Fibroblast of skin of back (primary cell): ENCODE results near the gene MYH14.

Experiments used
- DNase-seq: peaks from one replicate; pipeline ENCODE4 v3.0.0-alpha.2; 2013

Gene MYH14

GRCh38 chr19:50300051-50300450, 96.6 kb downstream of the MYH14 start:
- DNase-seq = no peak

- peak; percentile 73 for DNase-seq
Observed at GRCh38 chr19:50300814-50301606, 97.6 kb downstream of the MYH14 start.

DNA sequence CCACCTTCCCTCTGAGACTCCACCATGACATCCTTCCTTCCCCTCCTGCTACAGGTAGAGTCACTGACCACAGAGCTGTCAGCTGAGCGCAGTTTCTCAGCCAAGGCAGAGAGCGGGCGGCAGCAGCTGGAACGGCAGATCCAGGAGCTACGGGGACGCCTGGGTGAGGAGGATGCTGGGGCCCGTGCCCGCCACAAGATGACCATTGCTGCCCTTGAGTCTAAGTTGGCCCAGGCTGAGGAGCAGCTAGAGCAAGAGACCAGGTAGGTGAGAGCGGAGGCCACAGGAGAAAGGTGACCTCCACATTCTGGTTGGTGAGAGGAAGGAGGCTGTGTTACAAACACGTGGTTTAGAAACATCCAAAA, 98.2 kb downstream of the MYH14 start:
- no peak for DNase-seq

DNA sequence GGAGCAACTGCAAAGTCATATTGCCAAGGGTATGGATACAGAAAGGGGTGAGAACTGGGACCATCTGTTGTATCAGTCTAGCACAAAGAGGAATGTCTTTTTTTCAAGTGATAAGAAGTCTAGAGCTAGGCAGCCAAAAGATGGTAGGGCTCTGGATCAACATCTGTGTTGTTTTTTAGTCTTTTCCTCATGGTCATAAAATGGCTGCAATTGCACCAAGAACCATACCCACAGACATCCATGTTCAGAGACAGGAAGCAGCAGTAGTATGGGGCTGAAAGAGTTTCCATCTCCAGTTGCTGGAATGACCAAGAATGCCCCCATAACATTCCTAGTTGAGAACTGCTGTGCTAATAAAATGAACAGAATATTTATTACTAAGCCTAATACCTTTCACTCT, 100.1 kb downstream of the MYH14 start:
- no peak for DNase-seq

DNA sequence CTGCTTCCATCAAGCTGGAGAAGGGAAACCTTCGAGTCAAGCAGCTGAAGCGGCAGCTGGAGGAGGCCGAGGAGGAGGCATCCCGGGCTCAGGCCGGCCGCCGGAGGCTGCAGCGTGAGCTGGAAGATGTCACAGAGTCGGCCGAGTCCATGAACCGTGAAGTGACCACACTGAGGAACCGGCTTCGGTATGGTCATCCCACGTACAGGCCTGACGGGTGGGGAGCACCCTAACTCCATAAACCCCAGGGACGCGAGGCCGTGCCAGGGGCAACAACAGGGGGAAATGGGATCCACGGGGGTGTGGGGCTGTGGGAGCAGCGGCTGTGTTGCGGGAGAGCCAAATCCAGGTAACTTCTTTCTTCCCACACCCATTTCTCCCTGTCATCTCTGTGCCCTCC, 105.6 kb downstream of the MYH14 start:
- no peak for DNase-seq

DNA sequence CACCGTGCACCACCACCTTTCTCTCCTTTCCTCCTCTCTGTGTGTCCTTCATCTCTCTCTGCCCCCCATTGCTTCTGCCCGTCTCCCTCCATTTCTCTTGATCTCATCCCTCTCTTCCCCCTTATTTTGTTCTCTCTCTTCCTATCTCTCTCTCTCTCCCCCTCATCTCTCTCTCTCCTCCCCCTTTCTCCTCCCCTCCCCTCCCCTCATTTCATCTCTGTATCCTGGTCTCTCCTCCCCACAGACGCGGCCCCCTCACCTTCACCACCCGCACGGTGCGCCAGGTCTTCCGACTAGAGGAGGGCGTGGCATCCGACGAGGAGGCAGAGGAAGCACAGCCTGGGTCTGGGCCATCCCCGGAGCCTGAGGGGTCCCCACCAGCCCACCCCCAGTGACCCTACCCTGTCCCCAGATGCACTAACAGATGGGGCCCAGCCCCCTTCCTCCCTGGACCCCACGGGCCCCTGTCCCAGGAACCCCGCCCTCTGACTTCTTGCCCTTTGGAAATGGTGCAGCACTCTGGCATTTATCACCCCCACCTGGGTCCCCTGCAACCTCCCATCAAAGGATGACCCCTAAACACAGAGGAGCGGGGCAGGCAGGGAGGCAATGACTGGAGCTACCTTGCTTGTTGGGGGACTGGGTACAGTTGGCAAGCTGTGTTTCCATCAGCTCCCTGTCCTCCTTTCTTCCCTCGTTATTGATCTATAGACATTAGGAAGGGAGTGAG, 106.1 kb downstream of the MYH14 start:
- DNase-seq = no peak

GRCh38 chr19:50310759-50311465, 107.5 kb downstream of the MYH14 start:
- DNase-seq = no peak

GRCh38 chr19:50311723-50312635, 108.6 kb downstream of the MYH14 start:
- no peak for DNase-seq

DNA sequence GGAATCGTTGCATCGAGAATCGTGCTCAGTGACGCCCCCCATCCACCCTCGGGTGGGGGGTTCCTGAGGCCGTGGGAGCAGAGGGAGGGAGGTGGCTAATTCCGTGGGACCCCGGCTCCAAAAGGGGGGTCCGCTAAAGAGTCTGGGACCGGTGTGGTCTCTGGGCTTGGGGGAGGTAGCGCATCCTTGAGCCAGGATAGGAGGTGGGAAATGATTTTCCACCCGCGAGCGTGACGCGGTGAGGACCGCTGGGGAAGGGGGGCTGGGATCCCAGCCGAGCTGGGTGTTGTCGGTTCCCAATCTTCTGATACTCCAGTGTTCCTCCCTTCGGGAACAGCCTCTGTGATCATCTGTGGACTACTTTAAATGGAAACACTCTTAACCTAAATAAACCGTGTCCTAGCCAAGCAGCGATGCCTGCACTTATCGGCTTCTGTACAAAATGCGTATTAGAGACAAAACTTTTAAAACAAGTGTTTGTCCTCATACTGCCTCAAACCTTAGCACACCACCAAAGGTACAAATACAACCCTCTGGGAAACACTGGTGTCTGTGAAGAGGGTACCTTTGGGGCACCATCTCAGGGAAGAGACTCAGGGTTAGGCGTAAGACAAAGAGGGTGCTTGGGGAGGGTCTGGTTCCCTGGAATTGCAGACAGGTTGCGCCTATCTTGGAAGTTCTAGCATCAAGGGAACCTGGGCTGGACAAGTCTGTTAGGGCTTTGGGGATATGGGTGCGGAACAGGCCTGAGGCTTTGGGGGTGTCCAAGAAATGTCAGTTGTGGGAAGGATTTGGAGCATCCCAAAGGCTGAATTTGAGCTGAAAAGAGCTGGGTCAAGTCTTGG, 109.8 kb downstream of the MYH14 start:
- DNase-seq = no peak

DNA sequence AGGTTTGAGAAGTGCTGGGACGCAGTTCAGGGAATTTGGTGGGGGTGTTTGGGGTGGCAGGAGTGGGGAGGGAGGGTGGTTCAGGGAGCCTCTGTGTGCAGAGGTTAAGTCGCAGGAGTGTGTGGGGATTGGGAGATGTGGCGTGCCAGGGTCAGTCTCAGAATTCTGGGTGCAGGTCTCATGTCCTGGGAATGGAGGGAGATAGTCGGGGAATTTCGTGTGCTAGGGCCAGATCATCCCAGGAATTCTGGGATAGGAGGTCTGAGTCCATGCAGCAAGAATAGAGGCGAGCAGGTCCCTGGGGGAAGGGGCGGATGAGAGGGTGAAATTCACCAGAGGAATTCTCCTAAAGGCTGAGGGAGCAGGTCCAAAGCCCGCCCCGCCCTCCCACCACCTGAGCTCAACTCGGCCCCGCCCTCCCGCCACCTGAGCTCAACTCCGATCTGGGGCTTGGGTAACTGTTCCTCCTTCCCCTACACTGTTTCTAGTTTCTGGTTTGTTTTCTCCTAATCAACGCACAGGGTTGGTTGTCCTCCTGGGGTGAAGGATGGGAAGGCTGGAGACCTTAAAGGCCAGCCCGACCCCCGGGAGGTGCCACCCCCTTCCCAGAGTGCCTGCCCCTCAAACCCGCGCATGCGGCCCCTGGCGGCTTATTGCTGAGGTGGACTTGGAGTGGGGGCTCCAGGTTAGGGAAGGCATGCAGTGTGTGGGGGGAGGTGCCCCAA, 110.6 kb downstream of the MYH14 start:
- DNase-seq = no peak

- DNase-seq = no peak
Observed at GRCh38 chr19:50314724-50315708, 111.6 kb downstream of the MYH14 start.

DNA sequence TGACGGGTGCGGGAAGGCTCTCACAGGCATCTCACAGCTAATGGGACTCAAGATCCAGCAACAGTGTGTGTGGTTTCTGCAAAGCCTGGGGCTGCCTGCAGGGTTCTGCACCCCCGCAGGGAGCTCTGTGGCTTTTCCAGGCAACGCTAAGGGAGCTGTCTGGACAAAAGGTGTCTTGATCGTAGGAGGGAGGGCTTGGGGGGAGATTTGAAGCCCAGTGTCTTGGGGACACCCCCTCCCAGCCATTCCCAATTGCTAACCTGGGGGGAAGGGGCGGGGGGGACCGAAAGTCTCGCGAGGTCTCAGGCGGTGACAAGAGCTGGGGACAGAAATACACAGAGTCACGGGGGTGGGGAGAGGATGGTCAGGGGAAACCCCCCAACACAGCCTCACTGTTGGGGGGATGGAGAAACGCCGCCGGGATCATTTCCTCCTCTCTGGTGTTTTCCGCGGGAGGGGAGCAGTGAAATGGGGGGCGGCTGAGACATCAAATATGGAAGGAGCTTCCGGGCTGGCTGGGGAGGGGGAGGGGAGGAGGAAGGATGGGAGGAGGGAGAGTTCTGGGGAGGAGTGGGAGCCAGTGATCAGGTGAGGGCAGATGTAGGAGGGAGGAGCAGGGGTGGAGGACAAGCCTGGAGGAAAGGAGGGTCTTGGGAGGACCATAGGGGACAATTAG, 112.5 kb downstream of the MYH14 start:
- no peak for DNase-seq

DNA sequence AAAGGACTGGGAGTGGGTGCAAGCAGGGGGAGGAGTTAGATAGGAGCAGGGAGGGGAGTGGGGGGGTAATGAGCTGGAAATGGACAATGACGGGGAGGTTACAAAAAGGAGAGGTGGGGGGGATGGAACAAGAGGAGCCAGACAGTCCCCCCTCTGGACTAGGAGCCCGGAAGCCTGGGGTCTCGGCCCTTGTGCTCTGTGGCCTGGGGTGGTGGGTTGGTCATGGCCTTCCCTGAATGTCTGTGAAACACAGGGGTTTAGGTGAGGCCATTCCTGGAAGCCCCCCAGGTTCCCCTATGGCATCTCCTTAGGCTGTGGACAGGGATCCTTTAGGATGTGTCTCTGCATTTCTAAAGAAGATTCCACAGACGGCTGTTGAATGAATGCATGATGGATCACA, 113.7 kb downstream of the MYH14 start:
- no peak for DNase-seq

DNA sequence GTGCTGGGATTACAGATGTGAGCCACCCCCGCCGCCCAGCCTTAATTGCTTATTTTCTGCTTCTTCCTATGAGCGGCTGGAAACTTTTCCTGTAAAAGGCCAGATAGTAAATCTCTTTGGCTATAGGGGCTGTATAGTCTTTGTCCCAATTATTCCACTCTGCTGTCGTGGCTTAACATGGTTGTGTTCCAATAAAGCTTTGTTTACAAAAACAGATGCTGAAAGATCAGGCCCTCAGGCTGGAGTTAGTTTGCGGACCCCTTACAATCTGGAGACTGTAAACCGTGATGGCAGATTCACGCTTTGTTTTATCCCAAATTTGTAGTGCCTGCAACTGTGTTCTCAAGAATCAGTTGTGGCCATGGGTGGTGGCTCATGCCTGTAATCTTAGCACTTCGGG, 115.0 kb downstream of the MYH14 start:
- no peak for DNase-seq

DNA sequence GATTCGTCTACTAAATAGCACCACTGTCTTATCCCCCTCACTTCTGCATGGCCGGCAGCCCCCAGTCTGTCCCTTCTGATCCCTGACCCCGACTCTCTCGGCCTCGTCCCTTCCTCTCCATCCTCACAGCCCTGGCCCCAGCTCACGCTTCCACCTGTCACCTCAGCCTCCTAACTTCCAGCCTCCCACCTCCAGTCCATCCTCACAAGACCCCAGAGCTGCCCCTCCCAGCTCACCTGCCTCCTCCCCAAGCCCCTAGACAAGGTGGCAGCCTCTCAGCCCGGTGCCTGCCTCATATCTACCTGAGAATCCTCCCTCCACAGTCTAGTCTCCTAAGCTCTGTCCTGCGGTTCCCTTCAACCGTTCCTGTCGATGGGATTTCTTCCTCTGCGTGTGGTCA, 115.7 kb downstream of the MYH14 start:
- no peak for DNase-seq

GRCh38 chr19:50320051-50320450, 116.6 kb downstream of the MYH14 start:
- DNase-seq = no peak

GRCh38 chr19:50320596-50320995, 117.2 kb downstream of the MYH14 start:
- no peak for DNase-seq

DNA sequence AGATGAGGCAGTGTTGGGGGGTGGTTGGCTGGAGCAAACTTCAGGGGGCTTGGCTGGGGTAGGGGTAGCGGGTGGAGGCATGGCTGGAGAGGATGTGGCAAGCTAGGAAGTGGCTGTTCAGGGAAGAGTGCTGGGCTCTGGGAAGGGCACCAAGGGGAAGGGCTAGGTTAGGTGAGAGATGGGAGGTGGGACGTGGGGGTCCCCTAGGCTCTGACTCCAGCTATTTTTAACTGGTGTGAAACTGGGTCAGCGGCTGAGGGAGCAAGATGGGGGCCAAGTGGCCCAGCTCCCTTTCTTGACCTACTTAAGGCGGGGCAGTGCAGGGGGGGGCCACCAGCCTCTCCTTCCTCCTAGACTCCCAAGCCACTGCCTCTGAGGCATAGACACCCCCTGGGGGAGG, 118.4 kb downstream of the MYH14 start:
- DNase-seq = no peak

- DNase-seq = no peak
Observed at GRCh38 chr19:50322234-50322633, 118.8 kb downstream of the MYH14 start.
